ENCODE results near the gene PDYN.

PDYN gene

GRCh38 chr20:1992359-1993110 lies 1.3 kb downstream of the PDYN start:
- DNase-seq: no peak

- no peak for DNase-seq
Measured at GRCh38 chr20:1987826-1988225, 6.0 kb downstream of the PDYN start.

GRCh38 chr20:1983301-1983700 lies 10.6 kb downstream of the PDYN start:
- peak; percentile 3 for DNase-seq

DNA sequence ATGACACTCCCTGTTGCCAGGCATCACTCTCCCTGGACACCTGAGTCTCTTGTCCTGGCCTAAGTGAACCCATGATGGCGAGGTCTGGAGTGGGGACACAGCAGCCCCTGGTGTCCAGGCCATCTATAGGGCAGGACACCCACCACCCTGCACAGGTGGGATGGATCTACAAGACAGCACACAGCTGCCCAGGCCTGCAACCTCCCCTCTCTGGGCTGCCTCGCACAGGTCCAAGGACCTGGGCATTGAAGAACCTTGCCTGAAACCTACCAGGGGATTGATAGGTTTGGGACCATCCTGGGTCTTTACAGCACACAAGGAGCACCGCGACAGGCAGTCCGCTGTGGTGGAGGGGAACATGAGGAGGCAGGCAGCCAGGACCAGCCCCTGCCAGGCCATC lies 11.2 kb downstream of the PDYN start:
- no peak for DNase-seq

DNA sequence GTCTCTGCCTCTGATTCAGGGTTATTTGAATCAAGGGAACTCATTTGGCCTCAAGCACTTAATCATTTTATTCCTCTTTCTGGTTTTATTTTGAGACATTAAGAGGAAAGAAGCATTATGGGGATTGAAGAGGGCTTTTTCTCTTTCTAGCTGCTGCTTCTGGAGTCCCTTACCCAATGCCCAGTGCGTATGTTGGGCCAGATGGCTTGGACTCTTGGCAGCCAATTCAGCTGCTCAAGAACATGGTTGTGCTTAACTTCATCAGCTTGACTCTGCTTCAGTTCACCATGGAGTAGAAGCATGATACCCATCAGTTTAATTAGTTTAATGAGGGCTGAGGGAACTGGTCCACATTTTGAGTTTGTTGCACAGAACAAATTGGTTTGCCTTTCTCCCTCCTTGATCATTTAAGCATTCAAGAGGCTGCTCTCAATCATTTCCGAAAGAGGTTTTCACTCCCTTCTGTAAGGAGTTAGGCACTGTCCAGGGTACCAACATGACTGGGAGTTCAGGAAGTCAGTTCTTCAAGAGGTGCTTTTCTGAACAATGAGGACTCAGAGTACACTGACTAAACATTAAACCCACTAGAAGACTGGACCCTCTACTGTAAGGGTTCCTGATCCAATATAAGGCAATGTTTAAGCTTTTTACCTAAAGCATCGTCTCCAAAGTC lies 14.6 kb downstream of the PDYN start:
- no peak for DNase-seq

DNA sequence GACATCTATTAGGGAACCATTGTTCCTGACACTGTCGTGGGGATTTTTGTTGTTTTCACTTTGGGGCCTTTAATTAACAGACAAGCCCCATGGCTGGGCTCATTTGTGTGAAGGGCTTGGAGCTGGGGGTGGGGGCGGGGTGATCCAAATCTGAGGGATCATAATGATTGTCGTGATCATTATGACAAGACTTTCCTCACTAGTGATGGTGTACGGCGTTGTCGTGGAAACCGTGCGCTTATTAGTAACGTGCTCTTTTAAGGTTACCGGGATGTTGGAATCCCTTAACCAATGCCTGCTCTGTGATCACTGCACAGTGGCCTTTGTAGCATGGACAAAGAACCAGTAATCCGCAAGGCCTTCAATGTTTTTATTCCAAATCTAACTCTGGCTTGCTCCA lies 18.6 kb downstream of the PDYN start:
- DNase-seq: no peak

DNA sequence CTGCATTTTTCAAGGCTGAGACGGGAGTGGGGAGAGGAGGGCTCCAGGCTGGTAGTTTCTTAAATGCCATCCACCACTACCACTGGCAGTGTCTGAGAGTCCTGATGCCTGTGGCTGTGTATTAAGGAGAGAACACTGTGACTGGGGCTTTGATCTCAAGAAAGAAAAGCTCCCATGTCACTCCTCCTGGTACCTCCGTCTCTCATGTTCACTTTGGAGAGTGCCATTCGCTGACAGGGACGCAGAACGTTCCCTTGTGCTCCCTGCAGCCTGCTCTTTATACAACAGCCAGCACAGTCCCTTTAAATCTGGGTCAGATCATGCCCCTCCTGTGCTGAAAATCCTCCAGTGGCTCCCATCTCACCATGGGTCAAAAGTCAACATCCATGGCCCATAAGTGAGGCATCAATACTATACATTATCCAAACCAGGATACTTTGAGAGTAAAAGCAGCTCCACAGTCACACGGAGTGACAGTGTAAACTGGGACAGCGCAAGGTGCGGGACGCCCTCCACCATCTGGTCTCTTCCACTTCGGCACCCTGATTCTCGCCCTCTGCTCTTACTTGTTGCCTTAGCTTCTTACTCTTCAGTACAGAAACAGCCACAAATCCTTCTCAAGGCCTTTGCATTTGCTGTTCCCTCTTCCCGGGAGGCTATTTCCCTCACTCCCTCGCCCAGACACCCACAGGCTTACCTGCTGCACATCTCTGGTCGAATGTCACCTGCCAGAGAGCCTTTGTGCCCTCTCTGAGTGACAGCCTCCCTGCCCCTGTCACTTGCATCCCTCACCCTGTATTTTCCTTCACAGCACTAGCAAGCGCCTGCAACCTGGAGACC lies 20.0 kb downstream of the PDYN start:
- no peak for DNase-seq

DNA sequence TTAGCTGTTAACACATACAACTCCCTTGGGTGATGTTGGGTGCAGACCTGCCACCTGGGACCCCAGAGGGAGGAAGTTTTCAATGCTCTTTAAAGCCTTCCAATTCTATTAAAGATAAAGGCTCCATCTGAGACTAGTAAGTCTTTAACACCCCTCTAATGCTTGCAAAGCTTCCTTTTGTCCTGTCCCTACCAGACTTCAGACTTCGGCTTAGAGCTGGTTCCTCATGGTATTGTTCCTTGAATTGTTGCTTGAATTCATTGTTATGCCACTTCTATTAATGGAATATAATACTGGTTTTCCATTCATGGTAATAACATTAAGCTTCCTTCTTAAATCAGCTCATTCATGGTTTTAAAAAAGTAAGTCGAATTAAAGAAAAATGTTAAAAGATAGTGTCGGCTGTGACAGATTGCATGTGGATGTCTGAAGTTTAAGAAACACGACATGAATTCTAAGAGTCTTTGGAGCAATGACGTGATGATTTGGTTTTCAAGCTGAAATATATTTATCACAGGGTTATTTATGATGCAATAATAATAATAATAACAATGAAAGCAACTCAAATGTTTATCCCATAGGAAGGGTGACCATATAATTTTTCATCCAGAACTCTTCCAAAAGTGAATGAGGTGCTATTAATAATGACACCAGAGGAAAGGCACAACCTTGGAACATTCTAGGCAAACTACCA lies 21.8 kb downstream of the PDYN start:
- no peak for DNase-seq

- no peak for DNase-seq
Measured at GRCh38 chr20:1968964-1969363, 24.9 kb downstream of the PDYN start.

GRCh38 chr20:1965520-1966351 lies 28.1 kb downstream of the PDYN start:
- DNase-seq: peak; percentile 63

DNA sequence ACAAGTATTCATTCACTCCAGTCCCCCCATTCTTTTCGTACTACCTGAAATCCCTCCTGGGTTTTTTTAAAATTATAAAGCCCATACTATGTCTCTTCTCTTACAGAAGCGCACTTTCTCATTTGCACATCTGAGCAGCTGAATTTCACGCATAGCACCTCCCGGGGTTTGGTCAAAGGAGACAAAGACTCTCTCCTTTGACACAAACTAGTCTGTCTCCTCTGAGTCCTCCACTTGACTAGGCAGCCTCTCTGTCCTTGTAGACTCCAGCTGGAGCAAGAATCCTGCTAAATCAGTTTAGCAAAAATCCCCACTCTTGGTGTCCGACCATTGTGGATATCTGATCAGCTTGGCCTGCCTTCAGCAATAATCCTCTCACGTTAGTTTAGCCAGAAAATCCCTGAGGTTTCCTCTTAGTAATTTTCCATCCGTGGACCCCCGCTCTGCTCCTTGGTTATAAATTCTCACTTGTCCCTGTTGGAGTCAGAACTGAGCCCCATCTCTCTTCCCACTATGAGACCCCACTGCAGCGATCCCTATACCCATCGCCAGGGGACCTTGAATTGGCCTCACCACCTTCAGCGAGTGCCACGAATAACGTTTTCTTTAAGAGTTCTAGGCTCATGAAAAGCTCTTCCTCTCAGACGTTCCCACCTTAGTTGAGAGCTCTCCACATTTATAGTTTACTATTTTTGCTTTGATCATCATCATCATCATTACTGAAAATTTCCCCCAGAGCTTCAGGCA lies 29.0 kb downstream of the PDYN start:
- DNase-seq: no peak

- no peak for DNase-seq
Measured at GRCh38 chr20:1964061-1964460, 29.8 kb downstream of the PDYN start.

GRCh38 chr20:1961374-1961773 lies 32.5 kb downstream of the PDYN start:
- DNase-seq: no peak

GRCh38 chr20:1959156-1959555 lies 34.7 kb downstream of the PDYN start:
- DNase-seq: no peak

GRCh38 chr20:1958426-1958825 lies 35.4 kb downstream of the PDYN start:
- DNase-seq: no peak

DNA sequence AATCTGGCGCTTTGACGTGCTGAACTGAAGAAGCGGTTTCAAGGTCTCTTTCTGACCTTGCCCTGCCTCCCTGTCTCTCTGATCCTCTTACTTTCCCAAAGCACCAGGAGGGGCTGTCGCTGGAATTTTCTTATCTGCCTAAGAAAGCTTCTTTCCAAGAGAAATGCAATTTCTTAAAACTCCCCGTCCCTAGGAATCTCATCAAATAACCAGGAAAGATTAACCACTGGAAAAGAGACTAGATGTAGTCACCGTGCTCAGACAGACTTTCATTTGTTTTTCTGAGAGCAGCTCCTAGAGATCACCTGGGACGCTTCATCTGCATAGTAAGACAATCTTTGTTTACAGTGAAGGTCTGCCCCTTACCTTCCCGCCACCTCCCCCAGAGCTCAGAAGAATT lies 38.6 kb downstream of the PDYN start:
- no peak for DNase-seq

- no peak for DNase-seq
Measured at GRCh38 chr20:1953621-1954020, 40.2 kb downstream of the PDYN start.

DNA sequence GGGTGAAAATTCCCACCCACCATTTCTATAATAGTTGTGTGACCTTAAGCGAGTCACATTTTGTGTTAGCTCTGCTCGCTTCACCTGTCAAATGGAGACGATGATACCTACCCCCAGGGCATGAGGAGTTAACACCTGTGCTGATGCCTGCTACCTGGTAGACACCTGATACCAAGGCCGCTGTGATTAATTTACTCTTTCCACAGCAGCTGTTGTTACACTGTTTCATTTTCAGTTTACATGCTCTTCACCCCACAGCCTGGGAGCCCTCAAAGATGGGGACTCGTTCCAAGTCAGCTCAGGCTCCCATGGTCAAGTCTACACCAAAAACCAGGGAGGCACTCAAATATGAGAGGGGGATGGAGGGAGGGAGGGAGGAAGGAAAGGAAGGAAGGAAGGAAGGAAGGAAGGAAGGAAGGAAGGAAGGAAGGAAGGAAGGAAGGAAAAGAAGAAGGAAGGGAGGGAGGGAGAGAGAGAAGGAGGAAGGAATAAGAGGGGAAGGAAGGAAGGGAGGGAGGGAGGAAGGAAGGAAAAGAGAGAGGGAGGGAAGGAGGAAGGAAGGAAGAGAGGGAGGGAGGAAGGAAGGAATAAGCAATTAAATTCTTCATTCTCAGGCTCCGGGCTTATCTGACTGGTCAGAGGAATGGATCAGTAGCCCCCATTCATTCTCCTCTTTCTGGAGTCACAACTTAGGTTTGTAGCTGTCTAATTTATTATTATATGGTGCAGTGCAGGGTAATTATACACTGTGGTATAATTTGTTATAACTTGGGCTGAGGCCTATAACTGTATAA lies 40.9 kb downstream of the PDYN start:
- no peak for DNase-seq

GRCh38 chr20:1951436-1952115 lies 42.3 kb downstream of the PDYN start:
- no peak for DNase-seq

- no peak for DNase-seq
Measured at GRCh38 chr20:1950836-1951235, 43.0 kb downstream of the PDYN start.

Measured in KG1 (cell line).